Astrocyte (in vitro differentiated cells and primary cell): ENCODE results near the gene KRT86.

ENCODE experiments used
- EZH2 ChIP-seq: IDR thresholded peaks from 2 replicates; pipeline ENCODE4 v1.6.1; 2012; ENCODE audit warnings: mild to moderate bottlenecking, low read length, inconsistent platforms; ENCODE audit not compliant: insufficient read depth
- TF ChIP-seq, protein P1 (sequence below): IDR thresholded peaks from 2 replicates; pipeline ENCODE4 v1.5.1; 2011; ENCODE audit warnings: low read depth, mild to moderate bottlenecking, inconsistent platforms, low read length, moderate library complexity; ENCODE audit not compliant: insufficient read depth

DNA sequence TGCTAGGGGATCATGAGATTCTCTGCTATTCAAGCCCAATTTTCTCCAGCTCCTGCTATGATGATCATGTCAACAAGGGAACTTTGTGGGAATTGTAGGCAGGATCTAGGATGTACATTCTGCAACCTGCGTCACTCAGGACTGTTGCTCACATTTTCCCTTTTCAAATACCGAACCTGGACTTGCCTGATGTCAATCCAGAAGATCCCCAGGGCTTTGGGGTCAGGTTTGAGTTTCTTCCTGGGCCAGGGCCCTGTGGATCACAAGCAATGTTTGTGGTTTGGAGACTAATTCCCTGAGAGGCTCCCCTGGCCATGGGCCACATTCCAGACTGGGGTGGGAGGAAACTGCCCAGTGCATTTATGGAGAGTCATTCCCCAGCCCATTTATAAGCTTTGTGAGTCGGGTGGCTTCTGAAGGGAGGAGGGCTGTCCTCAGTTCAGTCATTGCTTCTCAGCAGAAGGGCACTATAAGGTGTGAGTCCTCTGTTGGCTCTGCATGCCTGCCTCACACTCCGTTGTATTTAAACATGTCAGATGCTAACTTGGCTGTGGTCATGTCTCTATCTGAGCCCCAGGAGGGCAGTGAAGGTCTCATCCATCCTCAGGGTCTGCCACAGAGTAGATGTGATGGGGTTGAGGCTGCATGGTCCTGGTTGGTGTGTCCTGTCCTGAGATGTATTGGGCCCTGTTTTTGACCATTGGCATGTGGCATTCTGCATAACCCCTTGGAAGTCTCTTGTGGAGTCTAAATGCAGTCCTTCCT is 6.5 kb downstream of the KRT86 start:
- TF ChIP-seq, protein P1, sequence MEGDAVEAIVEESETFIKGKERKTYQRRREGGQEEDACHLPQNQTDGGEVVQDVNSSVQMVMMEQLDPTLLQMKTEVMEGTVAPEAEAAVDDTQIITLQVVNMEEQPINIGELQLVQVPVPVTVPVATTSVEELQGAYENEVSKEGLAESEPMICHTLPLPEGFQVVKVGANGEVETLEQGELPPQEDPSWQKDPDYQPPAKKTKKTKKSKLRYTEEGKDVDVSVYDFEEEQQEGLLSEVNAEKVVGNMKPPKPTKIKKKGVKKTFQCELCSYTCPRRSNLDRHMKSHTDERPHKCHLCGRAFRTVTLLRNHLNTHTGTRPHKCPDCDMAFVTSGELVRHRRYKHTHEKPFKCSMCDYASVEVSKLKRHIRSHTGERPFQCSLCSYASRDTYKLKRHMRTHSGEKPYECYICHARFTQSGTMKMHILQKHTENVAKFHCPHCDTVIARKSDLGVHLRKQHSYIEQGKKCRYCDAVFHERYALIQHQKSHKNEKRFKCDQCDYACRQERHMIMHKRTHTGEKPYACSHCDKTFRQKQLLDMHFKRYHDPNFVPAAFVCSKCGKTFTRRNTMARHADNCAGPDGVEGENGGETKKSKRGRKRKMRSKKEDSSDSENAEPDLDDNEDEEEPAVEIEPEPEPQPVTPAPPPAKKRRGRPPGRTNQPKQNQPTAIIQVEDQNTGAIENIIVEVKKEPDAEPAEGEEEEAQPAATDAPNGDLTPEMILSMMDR: no peak
- TF ChIP-seq EZH2: no peak
